ENCODE results near the gene FOXK2. TPM values are rescaled to one million over a fixed set of nuclear protein-coding genes. Genes with fewer than 3 reads are reported as not detected.

The FOXK2 gene
- total and polyA plus RNA-seq, 2 donors (not counting 1 experiment from before 2014, with no cell fraction given), result 19.7 to 62.7 TPM

DNA sequence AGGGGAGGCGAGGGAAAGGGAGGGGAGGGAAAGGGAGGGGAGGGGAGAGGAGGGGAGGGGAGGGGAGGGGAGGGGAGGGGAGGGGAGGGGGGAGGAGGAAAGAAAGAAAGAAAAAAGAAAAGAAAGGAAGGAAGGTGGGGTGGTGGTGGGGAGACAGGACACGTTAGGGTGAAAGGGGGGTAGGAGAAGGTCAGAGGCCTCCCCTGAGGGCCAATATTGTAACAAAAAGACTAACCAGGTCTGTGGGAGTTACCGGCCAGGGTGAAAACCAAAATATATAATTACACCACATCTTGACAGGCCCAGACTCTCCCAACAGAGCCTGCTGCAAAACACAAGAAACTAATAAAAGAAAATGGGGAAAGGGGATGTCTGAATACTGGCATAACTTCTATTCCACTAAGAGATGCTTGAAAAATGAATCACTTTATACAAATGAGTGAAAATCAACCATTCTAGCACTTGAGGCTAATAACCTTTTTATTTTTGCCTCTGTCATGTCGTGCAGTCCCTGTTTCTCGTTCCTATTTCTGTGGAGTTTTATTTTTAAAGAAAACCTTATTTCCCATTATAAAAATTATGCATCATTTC is 118.7 kb downstream of the FOXK2 start:
- DNase-seq (no peak), ATAC-seq (ENCODE audit: low read depth) (no peak)
- Histone ChIP-seq H3K9ac (ENCODE audit: low read length) (no peak overlapping the region), H4K20me1 (ENCODE audit: control insufficient read depth, insufficient read depth, low read length, poor library complexity, severe bottlenecking) (peaks cover 83% of the 10 kb centered on the region), H3K79me2 (ENCODE audit: control insufficient read depth, insufficient read depth, low read length) (peaks cover 98% of the 10 kb centered on the region), H3K36me3 (replicated peaks in 1 of 2; ENCODE audit: control extremely low read depth in 1 of 2, control insufficient read depth in 1 of 2, extremely low read depth in 1 of 2, insufficient read depth in 2 of 2, low read length in 1 of 2) (peaks cover 3 to 64% of the 10 kb centered on the region in 2 experiments), H3K4me2 (replicated peaks; ENCODE audit: low read depth, low read length, poor library complexity, severe bottlenecking) (no peak overlapping the region), H3K27me3 (replicated peaks in 1 of 4; ENCODE audit: control extremely low read depth in 1 of 4, control insufficient read depth in 3 of 4, insufficient read depth in 4 of 4, low read length in 3 of 4) (no peaks in the 10 kb centered on the region), H2AFZ (ENCODE audit: insufficient read depth, low read depth, low read length, poor library complexity, severe bottlenecking) (no peak overlapping the region), H3K27ac (ENCODE audit: low read length in 2 of 2) (no peak overlapping the region), H3K9me3 (ENCODE audit: control extremely low read depth in 1 of 3, control insufficient read depth in 2 of 3, insufficient read depth in 1 of 3, low read length in 2 of 3) (peaks cover 0 to 4% (median 0%) of the 10 kb centered on the region in 3 donors), H3K4me1 (ENCODE audit: control insufficient read depth in 2 of 2, insufficient read depth in 2 of 2, low read length in 2 of 2) (no peaks in the 10 kb centered on the region), H3K4me3 (ENCODE audit: control extremely low read depth in 1 of 5, extremely low read depth in 1 of 5, insufficient read depth in 1 of 5, low read depth in 2 of 5, low read length in 4 of 5) (no peak overlapping the region)
- Mint-ChIP-seq H3K27me3 (no peaks in the 10 kb centered on the region), H3K4me1 (peaks cover 21% of the 10 kb centered on the region), H3K27ac (no peak overlapping the region), H3K9me3 (ENCODE audit: insufficient read depth) (no peaks in the 10 kb centered on the region), H3K4me3 (no peak overlapping the region)
- intact Hi-C loops (cut with micrococcal nuclease), result no loop called here
- ChIA-PET POLR2A (no interaction called here), CTCF (no interaction called here)
- WGBS (ENCODE audit: insufficient coverage), result no CpG with 5 or more reads among the region's 5 CpGs
- no peak for TF ChIP-seq EZH2 (IDR thresholded peaks at IDR 0.05; ENCODE audit: borderline replicate concordance, insufficient read depth, low read depth, low read length, poor library complexity, severe bottlenecking)

DNA sequence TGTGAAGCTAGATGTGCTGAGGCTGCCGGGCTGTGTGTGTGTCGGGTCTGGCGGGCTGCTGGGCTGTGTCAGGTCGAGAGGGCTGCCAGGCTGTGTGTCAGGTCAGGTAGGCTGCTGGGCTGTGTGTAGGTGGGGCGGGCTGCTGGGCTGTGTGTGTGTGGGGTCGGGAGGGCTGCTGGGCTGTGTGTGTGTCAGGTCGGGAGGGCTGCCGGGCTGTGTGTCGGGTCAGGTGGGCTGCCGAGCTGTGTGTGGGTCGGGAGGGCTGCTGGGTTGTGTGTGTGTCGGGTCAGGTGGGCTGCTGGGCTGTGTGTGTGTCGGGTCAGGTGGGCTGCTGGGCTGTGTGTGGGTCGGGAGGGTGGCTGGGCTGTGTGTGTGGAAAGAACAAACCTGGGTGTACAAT is 120.1 kb downstream of the FOXK2 start:
- Mint-ChIP-seq H3K4me1 (peaks cover 19% of the 10 kb centered on the region), H3K9me3 (ENCODE audit: insufficient read depth) (no peaks in the 10 kb centered on the region), H3K27me3 (no peaks in the 10 kb centered on the region), H3K27ac (no peak overlapping the region), H3K4me3 (no peak overlapping the region)
- H3K79me2 ChIP-seq (ENCODE audit: control insufficient read depth, insufficient read depth, low read length), result peaks cover 99% of the 10 kb centered on the region
- H2AFZ ChIP-seq (ENCODE audit: insufficient read depth, low read depth, low read length, poor library complexity, severe bottlenecking), result no peak overlapping the region
- 91% methylated on average over 14 of the region's 14 CpGs for WGBS (ENCODE audit: insufficient coverage)
- CTCF ChIA-PET, result no interaction called here
- H4K20me1 ChIP-seq (ENCODE audit: control insufficient read depth, insufficient read depth, low read length, poor library complexity, severe bottlenecking), result peaks cover 86% of the 10 kb centered on the region
- intact Hi-C loops (cut with micrococcal nuclease), result no loop called here
- no peak overlapping the region for H3K4me2 ChIP-seq (replicated peaks; ENCODE audit: low read depth, low read length, poor library complexity, severe bottlenecking)
- DNase-seq (no peak), ATAC-seq (ENCODE audit: low read depth) (no peak)
- TF ChIP-seq, protein P1, sequence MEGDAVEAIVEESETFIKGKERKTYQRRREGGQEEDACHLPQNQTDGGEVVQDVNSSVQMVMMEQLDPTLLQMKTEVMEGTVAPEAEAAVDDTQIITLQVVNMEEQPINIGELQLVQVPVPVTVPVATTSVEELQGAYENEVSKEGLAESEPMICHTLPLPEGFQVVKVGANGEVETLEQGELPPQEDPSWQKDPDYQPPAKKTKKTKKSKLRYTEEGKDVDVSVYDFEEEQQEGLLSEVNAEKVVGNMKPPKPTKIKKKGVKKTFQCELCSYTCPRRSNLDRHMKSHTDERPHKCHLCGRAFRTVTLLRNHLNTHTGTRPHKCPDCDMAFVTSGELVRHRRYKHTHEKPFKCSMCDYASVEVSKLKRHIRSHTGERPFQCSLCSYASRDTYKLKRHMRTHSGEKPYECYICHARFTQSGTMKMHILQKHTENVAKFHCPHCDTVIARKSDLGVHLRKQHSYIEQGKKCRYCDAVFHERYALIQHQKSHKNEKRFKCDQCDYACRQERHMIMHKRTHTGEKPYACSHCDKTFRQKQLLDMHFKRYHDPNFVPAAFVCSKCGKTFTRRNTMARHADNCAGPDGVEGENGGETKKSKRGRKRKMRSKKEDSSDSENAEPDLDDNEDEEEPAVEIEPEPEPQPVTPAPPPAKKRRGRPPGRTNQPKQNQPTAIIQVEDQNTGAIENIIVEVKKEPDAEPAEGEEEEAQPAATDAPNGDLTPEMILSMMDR (IDR thresholded peaks at IDR 0.05), result no peak
- no peak for TF ChIP-seq EZH2 (IDR thresholded peaks at IDR 0.05; ENCODE audit: borderline replicate concordance, insufficient read depth, low read depth, low read length, poor library complexity, severe bottlenecking)
- H3K36me3 ChIP-seq (replicated peaks in 1 of 2; ENCODE audit: control extremely low read depth in 1 of 2, control insufficient read depth in 1 of 2, extremely low read depth in 1 of 2, insufficient read depth in 2 of 2, low read length in 1 of 2), result peaks cover 3 to 63% of the 10 kb centered on the region in 2 experiments
- peaks cover 0 to 4% (median 0%) of the 10 kb centered on the region in 3 donors for H3K9me3 ChIP-seq (ENCODE audit: control extremely low read depth in 1 of 3, control insufficient read depth in 2 of 3, insufficient read depth in 1 of 3, low read length in 2 of 3)
- POLR2A ChIA-PET, result no interaction called here
- no peaks in the 10 kb centered on the region for H3K27me3 ChIP-seq (replicated peaks in 1 of 4; ENCODE audit: control extremely low read depth in 1 of 4, control insufficient read depth in 3 of 4, insufficient read depth in 4 of 4, low read length in 3 of 4)
- no peak overlapping the region for H3K27ac ChIP-seq (ENCODE audit: low read length in 2 of 2)
- H3K9ac ChIP-seq (ENCODE audit: low read length), result no peak overlapping the region
- no peak overlapping the region for H3K4me3 ChIP-seq (ENCODE audit: control extremely low read depth in 1 of 5, extremely low read depth in 1 of 5, insufficient read depth in 1 of 5, low read depth in 2 of 5, low read length in 4 of 5)
- no peaks in the 10 kb centered on the region for H3K4me1 ChIP-seq (ENCODE audit: control insufficient read depth in 2 of 2, insufficient read depth in 2 of 2, low read length in 2 of 2)

All from B cell (primary cell).